ENCODE measurements around the gene CHD8. TPM values are rescaled to one million over a fixed set of nuclear protein-coding genes. Genes with fewer than 3 reads are reported as not detected.

CHD8 gene
- total and polyA plus RNA-seq, 2 of the 13 experiments (the other 11 are each of a cell fraction or from before 2014, with no cell fraction given): 35.1 to 79.6 TPM

DNA sequence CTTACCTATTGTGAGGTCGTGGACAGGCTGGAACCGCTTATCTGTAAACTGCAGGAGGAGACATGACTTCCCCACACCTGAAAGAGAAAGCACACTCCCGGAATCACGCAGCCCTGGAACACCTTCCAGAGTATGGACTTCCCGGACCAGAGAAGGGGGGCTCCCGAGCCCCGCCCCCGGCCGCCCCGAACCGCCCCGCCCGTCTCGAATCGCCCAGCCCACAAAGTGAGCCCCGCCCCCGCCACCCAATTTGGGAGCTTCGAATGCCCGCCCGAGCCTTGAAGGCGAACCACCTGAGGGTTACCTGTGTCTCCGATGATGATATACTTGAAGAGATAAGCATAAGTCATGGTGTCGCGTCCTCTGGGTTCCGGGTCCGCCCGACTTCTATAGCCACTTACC is 20.6 kb upstream of the CHD8 start (continued):
- TF ChIP-seq, protein P1, sequence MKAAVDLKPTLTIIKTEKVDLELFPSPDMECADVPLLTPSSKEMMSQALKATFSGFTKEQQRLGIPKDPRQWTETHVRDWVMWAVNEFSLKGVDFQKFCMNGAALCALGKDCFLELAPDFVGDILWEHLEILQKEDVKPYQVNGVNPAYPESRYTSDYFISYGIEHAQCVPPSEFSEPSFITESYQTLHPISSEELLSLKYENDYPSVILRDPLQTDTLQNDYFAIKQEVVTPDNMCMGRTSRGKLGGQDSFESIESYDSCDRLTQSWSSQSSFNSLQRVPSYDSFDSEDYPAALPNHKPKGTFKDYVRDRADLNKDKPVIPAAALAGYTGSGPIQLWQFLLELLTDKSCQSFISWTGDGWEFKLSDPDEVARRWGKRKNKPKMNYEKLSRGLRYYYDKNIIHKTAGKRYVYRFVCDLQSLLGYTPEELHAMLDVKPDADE (CRISPR knock-in tag; IDR thresholded peaks at IDR 0.05): no peak
- TF ChIP-seq, protein P2, sequence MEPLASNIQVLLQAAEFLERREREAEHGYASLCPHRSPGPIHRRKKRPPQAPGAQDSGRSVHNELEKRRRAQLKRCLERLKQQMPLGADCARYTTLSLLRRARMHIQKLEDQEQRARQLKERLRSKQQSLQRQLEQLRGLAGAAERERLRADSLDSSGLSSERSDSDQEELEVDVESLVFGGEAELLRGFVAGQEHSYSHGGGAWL (CRISPR knock-in tag; IDR thresholded peaks at IDR 0.05): no peak; the same call in 1 of the 2 replicates
- TF ChIP-seq ZNF230 (CRISPR knock-in tag; IDR thresholded peaks at IDR 0.05) (no peak), ZFY (CRISPR knock-in tag; IDR thresholded peaks at IDR 0.05) (no peak), NCOA2 (CRISPR knock-in tag; IDR thresholded peaks at IDR 0.05) (0 out of 2 replicates have a peak, but pooled peaks have one; percentile 27), ZNF350 (CRISPR knock-in tag; IDR thresholded peaks at IDR 0.05; ENCODE audit: borderline replicate concordance, low read depth) (no peak), RAD21 (CRISPR knock-in tag; IDR thresholded peaks at IDR 0.05) (no peak), FIP1L1 (IDR thresholded peaks at IDR 0.05; ENCODE audit: borderline replicate concordance, insufficient read depth, low read depth, low read length) (no peak), ZNF605 (CRISPR knock-in tag; IDR thresholded peaks at IDR 0.05) (no peak), ZNF136 (CRISPR knock-in tag; IDR thresholded peaks at IDR 0.05; ENCODE audit: low read depth) (no peak), ZFP36L1 (CRISPR knock-in tag; IDR thresholded peaks at IDR 0.05) (no peak; the same call in 1 of the 2 replicates), ZBTB20 (CRISPR knock-in tag; IDR thresholded peaks at IDR 0.05; ENCODE audit: borderline replicate concordance, low read depth) (no peak), GTF2F1 (IDR thresholded peaks at IDR 0.05; ENCODE audit: low read length) (no peak), FOSL1 (CRISPR knock-in tag; IDR thresholded peaks at IDR 0.05; ENCODE audit: borderline replicate concordance) (no peak), TEAD2 (CRISPR knock-in tag; IDR thresholded peaks at IDR 0.05) (no peak), ZNF558 (CRISPR knock-in tag; IDR thresholded peaks at IDR 0.05; ENCODE audit: borderline replicate concordance) (no peak; the same call in 1 of the 2 replicates), ZNF850 (CRISPR knock-in tag; conservative IDR thresholded peaks at IDR 0.05) (no peak), ADNP (CRISPR knock-in tag; IDR thresholded peaks at IDR 0.05) (no peak), ZNF383 (CRISPR knock-in tag; IDR thresholded peaks at IDR 0.05; ENCODE audit: borderline replicate concordance) (no peak), HCFC1 (IDR thresholded peaks at IDR 0.05; ENCODE audit: low read depth, low read length) (no peak), ATF7 (IDR thresholded peaks at IDR 0.05) (peak; percentile 70), ATF7 (CRISPR knock-in tag; IDR thresholded peaks at IDR 0.05) (no peak), CREB1 (IDR thresholded peaks at IDR 0.05) (no peak), CREB1 (CRISPR knock-in tag; IDR thresholded peaks at IDR 0.05) (no peak)
- TF ChIP-seq, protein P3, sequence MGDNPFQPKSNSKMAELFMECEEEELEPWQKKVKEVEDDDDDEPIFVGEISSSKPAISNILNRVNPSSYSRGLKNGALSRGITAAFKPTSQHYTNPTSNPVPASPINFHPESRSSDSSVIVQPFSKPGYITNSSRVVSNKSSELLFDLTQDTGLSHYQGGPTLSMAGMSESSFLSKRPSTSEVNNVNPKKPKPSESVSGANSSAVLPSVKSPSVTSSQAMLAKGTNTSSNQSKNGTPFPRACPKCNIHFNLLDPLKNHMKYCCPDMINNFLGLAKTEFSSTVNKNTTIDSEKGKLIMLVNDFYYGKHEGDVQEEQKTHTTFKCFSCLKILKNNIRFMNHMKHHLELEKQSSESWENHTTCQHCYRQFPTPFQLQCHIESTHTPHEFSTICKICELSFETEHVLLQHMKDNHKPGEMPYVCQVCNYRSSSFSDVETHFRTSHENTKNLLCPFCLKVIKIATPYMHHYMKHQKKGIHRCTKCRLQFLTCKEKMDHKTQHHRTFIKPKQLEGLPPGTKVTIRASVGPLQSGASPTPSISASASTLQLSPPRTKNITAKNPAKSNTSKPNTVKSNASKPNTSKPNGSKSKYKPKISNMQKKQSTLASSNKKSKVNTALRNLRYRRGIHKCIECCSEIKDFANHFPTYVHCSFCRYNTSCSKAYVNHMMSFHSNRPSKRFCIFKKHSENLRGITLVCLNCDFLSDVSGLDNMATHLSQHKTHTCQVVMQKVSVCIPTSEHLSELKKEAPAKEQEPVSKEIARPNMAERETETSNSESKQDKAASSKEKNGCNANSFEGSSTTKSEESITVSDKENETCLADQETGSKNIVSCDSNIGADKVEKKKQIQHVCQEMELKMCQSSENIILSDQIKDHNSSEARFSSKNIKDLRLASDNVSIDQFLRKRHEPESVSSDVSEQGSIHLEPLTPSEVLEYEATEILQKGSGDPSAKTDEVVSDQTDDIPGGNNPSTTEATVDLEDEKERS (CRISPR knock-in tag; IDR thresholded peaks at IDR 0.05): no peak
- TF ChIP-seq, protein P4, sequence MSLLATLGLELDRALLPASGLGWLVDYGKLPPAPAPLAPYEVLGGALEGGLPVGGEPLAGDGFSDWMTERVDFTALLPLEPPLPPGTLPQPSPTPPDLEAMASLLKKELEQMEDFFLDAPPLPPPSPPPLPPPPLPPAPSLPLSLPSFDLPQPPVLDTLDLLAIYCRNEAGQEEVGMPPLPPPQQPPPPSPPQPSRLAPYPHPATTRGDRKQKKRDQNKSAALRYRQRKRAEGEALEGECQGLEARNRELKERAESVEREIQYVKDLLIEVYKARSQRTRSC (CRISPR knock-in tag; IDR thresholded peaks at IDR 0.05; ENCODE audit: low read depth): no peak
- TF ChIP-seq, protein P5, sequence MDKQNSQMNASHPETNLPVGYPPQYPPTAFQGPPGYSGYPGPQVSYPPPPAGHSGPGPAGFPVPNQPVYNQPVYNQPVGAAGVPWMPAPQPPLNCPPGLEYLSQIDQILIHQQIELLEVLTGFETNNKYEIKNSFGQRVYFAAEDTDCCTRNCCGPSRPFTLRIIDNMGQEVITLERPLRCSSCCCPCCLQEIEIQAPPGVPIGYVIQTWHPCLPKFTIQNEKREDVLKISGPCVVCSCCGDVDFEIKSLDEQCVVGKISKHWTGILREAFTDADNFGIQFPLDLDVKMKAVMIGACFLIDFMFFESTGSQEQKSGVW (CRISPR knock-in tag; IDR thresholded peaks at IDR 0.05; ENCODE audit: borderline replicate concordance): no peak
